Measurements from ENCODE around the gene ARID1B. TPM values are rescaled to one million over a fixed set of nuclear protein-coding genes. Genes with fewer than 3 reads are reported as not detected.

ARID1B gene
- total RNA-seq, 1 donor from 2014 or later, result 101 TPM

DNA sequence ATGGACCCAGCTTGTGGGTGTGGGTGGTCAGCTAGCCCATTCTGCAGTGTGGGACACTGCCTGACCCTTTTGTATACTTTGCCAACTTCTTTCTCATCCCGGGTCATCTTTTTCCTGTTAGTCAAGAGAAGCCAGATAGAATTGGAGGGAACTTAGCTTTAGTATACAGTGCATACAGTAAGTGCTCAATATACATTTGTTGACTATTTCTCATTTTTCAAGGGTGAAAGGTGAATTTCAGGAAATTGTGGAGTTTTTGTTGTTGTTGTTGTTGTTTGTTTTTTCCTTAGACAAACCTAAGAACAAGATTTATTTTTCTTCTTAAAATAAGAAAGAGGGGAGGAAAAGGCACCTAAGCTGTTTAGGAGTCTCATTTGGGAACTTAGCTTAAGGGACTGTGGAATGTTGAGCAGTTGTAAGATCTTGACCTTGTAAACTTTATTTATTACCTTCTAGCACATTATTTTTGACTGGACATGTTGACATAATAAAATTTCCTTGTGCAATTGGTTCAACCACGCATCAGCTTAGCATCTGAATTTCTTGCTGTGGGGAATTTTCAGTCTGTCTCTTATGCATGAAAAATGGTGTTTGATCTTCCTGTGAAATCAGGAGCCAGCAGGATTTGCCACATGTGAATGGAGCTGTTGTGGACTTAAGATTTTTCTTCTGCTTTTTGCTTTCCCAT, 113.6 kb downstream of the ARID1B start:
- Mint-ChIP-seq H3K36me3 (ENCODE audit: low read depth) (no peaks in the 10 kb centered on the region), H3K27ac (ENCODE audit: unreplicated experiment) (no peak overlapping the region), H3K9me3 (no peaks in the 10 kb centered on the region), H3K4me3 (no peak overlapping the region), H3K4me1 (peaks cover 39% of the 10 kb centered on the region), H3K27me3 (ENCODE audit: low read depth) (no peaks in the 10 kb centered on the region)
- no peak for DNase-seq (ENCODE audit: low read depth, low spot score)
- no peak for TF ChIP-seq CTCF (conservative IDR thresholded peaks at IDR 0.05)

- Mint-ChIP-seq H3K36me3 (ENCODE audit: low read depth) (no peaks in the 10 kb centered on the region), H3K4me1 (peaks cover 8% of the 10 kb centered on the region), H3K27me3 (ENCODE audit: low read depth) (no peaks in the 10 kb centered on the region), H3K27ac (ENCODE audit: unreplicated experiment) (no peak overlapping the region), H3K9me3 (no peaks in the 10 kb centered on the region), H3K4me3 (no peak overlapping the region)
- TF ChIP-seq CTCF (conservative IDR thresholded peaks at IDR 0.05), result no peak
- DNase-seq (ENCODE audit: low read depth, low spot score), result no peak
These were observed 120.8 kb downstream of the ARID1B start for GRCh38 chr6:156897907-156898531.

DNA sequence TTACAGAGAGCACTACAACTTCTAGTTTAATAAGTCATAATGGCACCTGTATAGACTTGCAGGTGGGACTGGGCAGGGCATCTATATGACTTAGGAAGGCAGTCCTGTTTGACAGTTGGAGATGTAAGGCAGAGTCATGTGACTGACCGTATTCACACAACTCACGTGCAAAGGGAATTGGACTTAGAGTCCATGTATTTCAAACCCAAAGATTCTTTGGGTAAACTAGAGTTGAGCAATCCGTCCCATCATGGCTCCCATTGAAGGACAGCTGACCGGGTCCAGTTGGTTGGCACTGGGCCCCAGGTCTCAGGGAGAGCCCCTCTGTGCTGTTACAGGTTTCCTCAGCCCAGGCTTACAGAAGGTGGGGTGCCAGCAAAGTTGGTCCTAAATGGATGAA, 121.9 kb downstream of the ARID1B start:
- Mint-ChIP-seq H3K4me1 (peaks cover 8% of the 10 kb centered on the region), H3K27me3 (ENCODE audit: low read depth) (no peaks in the 10 kb centered on the region), H3K9me3 (no peaks in the 10 kb centered on the region), H3K4me3 (no peak overlapping the region), H3K36me3 (ENCODE audit: low read depth) (no peaks in the 10 kb centered on the region), H3K27ac (ENCODE audit: unreplicated experiment) (no peak overlapping the region)
- no peak for DNase-seq (ENCODE audit: low read depth, low spot score)
- no peak for TF ChIP-seq CTCF (conservative IDR thresholded peaks at IDR 0.05)

GRCh38 chr6:156899532-156900135, 122.5 kb downstream of the ARID1B start:
- no peaks in the 10 kb centered on the region for H3K36me3 Mint-ChIP-seq (ENCODE audit: low read depth)
- H3K4me3 Mint-ChIP-seq, result no peak overlapping the region

DNA sequence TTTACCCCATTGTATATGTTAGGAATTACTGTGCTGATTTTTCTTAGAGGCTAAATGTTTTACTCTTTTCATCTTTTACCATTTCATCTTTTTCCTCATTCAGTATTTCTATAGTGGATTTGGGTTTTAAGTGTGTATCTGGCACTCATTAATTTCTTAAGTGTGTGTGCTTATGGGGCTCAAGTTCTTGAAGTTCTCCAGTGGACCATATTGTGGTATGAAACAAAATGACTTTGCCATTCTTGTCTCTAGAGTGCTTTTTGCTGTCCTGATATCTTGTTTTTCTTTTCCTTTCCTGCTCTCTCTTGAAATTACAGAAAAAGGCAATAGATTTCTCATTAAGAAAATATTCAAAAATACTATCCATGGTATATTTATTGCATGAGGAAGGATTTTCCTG, 123.1 kb downstream of the ARID1B start:
- H3K4me3 Mint-ChIP-seq, result no peak overlapping the region
- peaks cover 8% of the 10 kb centered on the region for H3K4me1 Mint-ChIP-seq
- H3K9me3 Mint-ChIP-seq, result no peaks in the 10 kb centered on the region
- TF ChIP-seq CTCF (conservative IDR thresholded peaks at IDR 0.05), result no peak
- no peak for DNase-seq (ENCODE audit: low read depth, low spot score)
- no peaks in the 10 kb centered on the region for H3K36me3 Mint-ChIP-seq (ENCODE audit: low read depth)
- no peaks in the 10 kb centered on the region for H3K27me3 Mint-ChIP-seq (ENCODE audit: low read depth)
- H3K27ac Mint-ChIP-seq (ENCODE audit: unreplicated experiment), result no peak overlapping the region

More at GRCh38 chr6:156899532-156900135, 122.5 kb downstream of the ARID1B start:
- H3K27me3 Mint-ChIP-seq (ENCODE audit: low read depth), result no peaks in the 10 kb centered on the region
- H3K4me1 Mint-ChIP-seq, result peaks cover 8% of the 10 kb centered on the region
- no peak for TF ChIP-seq CTCF (conservative IDR thresholded peaks at IDR 0.05)
- H3K27ac Mint-ChIP-seq (ENCODE audit: unreplicated experiment), result no peak overlapping the region
- H3K9me3 Mint-ChIP-seq, result no peaks in the 10 kb centered on the region
- no peak for DNase-seq (ENCODE audit: low read depth, low spot score)

Data from neural crest cell (in vitro differentiated cells).